IgD-negative memory B cell (primary cell): ENCODE data around the gene CNRIP1. TPM values are rescaled to one million over a fixed set of nuclear protein-coding genes. Genes with fewer than 3 reads are reported as not detected.

Experiments used
- H3K27ac Mint-ChIP-seq, 3 donors: one replicate each; pipeline ENCODE4 v1.8.0; 2020 to 2022; ENCODE audit warnings: mild to moderate bottlenecking in 3 of 3, mixed read lengths in 3 of 3, moderate library complexity in 1 of 3
- H3K27me3 Mint-ChIP-seq: one replicate; pipeline ENCODE4 v1.8.0; 2021; ENCODE audit warnings: mixed read lengths
- H3K36me3 Mint-ChIP-seq: one replicate; pipeline ENCODE4 v1.8.0; 2020; ENCODE audit warnings: mild to moderate bottlenecking, mixed read lengths
- H3K4me1 Mint-ChIP-seq, 3 donors: one replicate each; pipeline ENCODE4 v1.8.0; 2020 to 2022; ENCODE audit warnings: mixed read lengths in 3 of 3, mild to moderate bottlenecking in 1 of 3
- H3K4me3 Mint-ChIP-seq, 4 donors: one replicate each; pipeline ENCODE4 v1.8.0; 2020 to 2022; ENCODE audit warnings: mild to moderate bottlenecking in 4 of 4, mixed read lengths in 4 of 4, moderate library complexity in 3 of 4
- H3K9me3 Mint-ChIP-seq, 3 donors: one replicate each; pipeline ENCODE4 v1.8.0; 2020 to 2021; ENCODE audit warnings: mixed read lengths in 3 of 3, mild to moderate bottlenecking in 1 of 3
- polyA plus RNA-seq: library from polyadenylated mRNA; unstranded; fragments of 300-500 nt; fragmentation: Illumina TruSeq; gene quantifications from one replicate; pipeline ENCODE4 v1.2.3, GENCODE V29; 2021

Gene CNRIP1
- not detected for polyA plus RNA-seq

DNA sequence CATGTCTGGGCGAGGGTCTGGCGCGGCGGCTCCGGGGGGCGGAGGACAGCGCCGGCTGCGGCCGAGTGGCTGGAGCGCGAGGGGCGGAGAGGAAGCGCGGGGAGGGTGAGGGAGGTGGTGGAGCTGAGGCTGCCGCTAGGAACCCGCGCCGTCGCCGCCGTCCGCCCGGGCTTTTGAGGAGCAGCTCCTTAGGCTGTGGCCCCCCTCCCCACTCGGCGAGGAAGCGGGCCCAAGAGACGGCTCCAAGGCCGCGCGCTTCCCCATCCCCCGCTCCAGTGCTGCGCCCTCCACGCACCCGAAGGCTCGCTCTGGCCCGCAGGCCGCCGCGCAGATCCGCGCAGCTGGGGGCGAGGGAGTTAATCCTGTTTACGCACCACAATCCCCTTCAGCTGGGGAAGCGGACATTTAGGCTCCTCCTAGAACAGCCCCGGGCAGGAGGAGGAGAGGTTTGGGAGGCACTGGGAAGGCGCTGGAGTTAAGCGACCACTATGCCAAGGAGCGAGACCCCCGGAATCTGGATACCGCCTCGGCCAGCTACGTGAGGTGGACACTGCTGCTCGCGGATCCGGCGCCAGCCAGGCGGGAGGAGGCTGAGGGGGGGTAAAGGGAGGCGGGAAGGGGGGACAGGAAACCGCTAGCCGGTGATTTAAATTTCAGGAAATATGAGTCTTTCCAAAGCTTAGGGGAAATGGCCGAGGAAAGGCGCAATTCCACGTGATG is at the start of gene CNRIP1:
Gene CNRIP1, minus strand, starts transcription at position 552 of the 720 bp plus-strand sequence. Its CDS starts 549 bp downstream, at position 3.
- H3K27ac Mint-ChIP-seq = peak within 1 kb of the TSS in 2 of 3 donors; percentile 22 to 41
- peaks cover 5 to 8% (median 7%) of the 10 kb centered on the region in 3 donors for H3K4me1 Mint-ChIP-seq
- no peaks in the 10 kb centered on the region for H3K36me3 Mint-ChIP-seq
- no peaks in the 10 kb centered on the region for H3K9me3 Mint-ChIP-seq
- H3K27me3 Mint-ChIP-seq = peaks cover 23% of the 10 kb centered on the region
- H3K4me3 Mint-ChIP-seq = peak within 1 kb of the TSS; percentile 74 to 96 (median 87)

GRCh38 chr2:68369337-68369734 is 49.6 kb upstream of the CNRIP1 start:
- Mint-ChIP-seq H3K4me1 (peaks cover 53 to 62% (median 57%) of the 10 kb centered on the region in 3 donors), H3K9me3 (peaks cover 0 to 2% (median 0%) of the 10 kb centered on the region in 3 donors), H3K27me3 (no peaks in the 10 kb centered on the region), H3K27ac (peak overlapping the region; percentile 5 to 95 (median 41)), H3K36me3 (peaks cover 18% of the 10 kb centered on the region), H3K4me3 (peak overlapping the region in 2 of 4 donors; percentile 99 to 100)

- Mint-ChIP-seq H3K27ac (peak overlapping the region; percentile 76 to 95 (median 89)), H3K9me3 (peaks cover 0 to 2% (median 0%) of the 10 kb centered on the region in 3 donors), H3K27me3 (no peaks in the 10 kb centered on the region), H3K4me3 (peak overlapping the region; percentile 92 to 100 (median 98)), H3K36me3 (peaks cover 18% of the 10 kb centered on the region), H3K4me1 (peaks cover 54 to 62% (median 58%) of the 10 kb centered on the region in 3 donors)
These were observed 49.0 kb upstream of the CNRIP1 start for GRCh38 chr2:68368654-68369336.

DNA sequence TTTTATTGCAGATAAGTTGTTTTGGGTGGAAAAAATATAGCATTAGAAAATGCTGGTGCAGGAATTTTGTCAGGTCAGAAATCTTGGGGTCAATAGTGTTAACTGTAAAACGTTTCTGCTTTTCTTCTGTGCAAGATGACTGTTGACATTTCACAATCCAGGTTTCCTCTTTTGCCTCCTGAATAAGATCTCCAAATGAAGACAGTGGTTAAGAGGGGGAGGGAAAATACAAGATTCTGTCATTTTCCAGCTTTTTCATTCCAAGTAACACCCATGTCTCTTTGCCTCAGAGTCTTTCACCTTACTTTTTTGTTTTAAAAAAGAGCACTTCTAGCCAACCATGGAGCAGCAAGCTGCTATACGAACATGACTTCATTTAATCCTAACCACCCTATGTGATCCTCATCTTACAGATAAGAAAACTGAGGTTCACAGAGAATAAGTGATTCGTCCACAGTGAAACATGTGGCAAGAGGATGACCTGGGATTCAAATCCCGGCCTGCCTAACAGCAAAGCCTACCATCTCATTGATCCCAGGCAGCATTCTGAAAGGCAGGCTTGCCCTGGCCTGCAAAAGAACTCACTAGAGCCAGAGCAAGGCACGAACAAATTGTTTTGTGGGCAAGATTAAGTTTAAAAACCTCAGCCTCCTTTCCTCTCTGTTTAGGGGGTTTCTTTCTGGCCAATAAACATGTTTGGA is 48.4 kb upstream of the CNRIP1 start:
- H3K27ac Mint-ChIP-seq = peak overlapping the region; percentile 76 to 95 (median 89)
- H3K4me1 Mint-ChIP-seq = peaks cover 56 to 69% (median 63%) of the 10 kb centered on the region in 3 donors
- H3K27me3 Mint-ChIP-seq = no peaks in the 10 kb centered on the region
- H3K36me3 Mint-ChIP-seq = peaks cover 18% of the 10 kb centered on the region
- H3K4me3 Mint-ChIP-seq = peak overlapping the region; percentile 92 to 100 (median 98)
- peaks cover 0 to 2% (median 0%) of the 10 kb centered on the region in 3 donors for H3K9me3 Mint-ChIP-seq

- Mint-ChIP-seq H3K27ac (peak overlapping the region; percentile 94 to 96 (median 95)), H3K36me3 (peaks cover 9% of the 10 kb centered on the region)
These were observed 46.4 kb upstream of the CNRIP1 start for GRCh38 chr2:68366083-68366560.

DNA sequence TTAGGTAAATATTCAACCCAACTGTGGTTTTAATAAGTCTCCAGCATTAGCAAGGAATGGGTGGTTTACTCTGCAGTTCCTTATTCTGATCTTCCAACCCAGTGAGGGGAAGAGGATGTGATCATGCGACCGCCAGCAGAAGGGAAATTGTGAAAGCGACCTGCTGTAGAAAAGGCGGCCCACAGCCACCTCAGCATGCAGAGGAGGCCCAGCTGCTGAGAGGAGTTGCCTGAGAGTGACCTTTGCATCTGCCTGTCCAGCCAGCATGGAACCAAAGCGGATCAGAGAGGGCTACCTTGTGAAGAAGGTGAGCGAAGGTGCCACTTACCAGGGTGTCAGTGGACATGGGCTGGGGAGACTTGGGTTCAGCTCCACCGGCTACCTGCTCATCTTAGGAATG is 45.3 kb upstream of the CNRIP1 start, which contains the start of gene PLEK:
Gene PLEK, plus strand, starts transcription at position 196 of the 400 bp plus-strand sequence. Its CDS starts 70 bp downstream, at position 266.
- Mint-ChIP-seq H3K36me3 (peaks cover 7% of the 10 kb centered on the region), H3K27me3 (no peaks in the 10 kb centered on the region), H3K4me3 (peak within 1 kb of the TSS; percentile 96 to 100 (median 98)), H3K4me1 (peaks cover 54 to 57% (median 54%) of the 10 kb centered on the region in 3 donors), H3K27ac (peak within 1 kb of the TSS; percentile 94 to 96 (median 95)), H3K9me3 (peaks cover 0 to 2% (median 0%) of the 10 kb centered on the region in 3 donors)

More at GRCh38 chr2:68366083-68366560, 46.4 kb upstream of the CNRIP1 start:
- Mint-ChIP-seq H3K9me3 (peaks cover 0 to 2% (median 0%) of the 10 kb centered on the region in 3 donors), H3K27me3 (no peaks in the 10 kb centered on the region), H3K4me3 (peak overlapping the region; percentile 96 to 100 (median 98)), H3K4me1 (peaks cover 60 to 65% (median 62%) of the 10 kb centered on the region in 3 donors)

DNA sequence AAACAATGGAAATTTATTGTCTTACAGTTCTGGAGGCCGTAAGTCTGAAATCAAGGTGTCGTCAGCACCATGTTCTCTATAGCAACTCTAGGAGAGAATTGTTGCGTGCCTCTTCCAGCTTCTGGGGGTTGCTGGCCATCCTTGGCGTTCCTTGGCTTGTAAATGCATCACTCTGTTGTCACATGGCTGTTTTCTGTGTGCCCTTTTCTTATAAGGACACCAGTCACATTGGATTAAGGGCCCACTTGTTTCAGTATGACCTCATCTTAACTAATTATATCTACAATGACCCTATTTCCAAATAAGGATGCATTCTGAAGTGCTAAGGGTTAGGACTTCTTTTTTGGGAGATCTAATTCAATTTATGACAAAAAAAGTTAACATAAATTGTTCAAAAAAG is 44.0 kb upstream of the CNRIP1 start:
- H3K36me3 Mint-ChIP-seq = peaks cover 4% of the 10 kb centered on the region
- peak overlapping the region; percentile 96 to 100 (median 98) for H3K4me3 Mint-ChIP-seq
- H3K4me1 Mint-ChIP-seq = peaks cover 46 to 49% (median 47%) of the 10 kb centered on the region in 3 donors
- no peaks in the 10 kb centered on the region for H3K27me3 Mint-ChIP-seq
- peaks cover 0 to 1% (median 0%) of the 10 kb centered on the region in 3 donors for H3K9me3 Mint-ChIP-seq
- H3K27ac Mint-ChIP-seq = peak overlapping the region; percentile 94 to 96 (median 95)

DNA sequence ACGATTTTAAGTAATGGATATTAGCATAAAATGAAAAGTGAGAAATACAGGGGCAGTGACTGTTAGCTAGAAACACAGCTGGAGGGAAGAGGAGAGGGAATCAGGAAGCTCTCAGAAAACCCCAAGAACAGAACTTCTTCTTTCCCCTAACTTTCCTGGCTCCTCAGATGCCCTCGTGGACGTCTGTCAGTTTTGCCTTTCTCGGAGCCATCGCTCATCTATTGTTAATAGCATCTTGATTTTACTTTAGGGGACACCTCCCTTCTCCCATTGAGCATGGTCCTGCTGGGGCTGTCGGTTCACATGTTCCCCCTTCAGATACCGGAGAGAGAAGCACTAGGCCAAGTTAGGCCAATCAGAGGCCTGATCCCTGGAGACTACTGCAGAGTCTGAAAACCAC is 43.0 kb upstream of the CNRIP1 start:
- H3K36me3 Mint-ChIP-seq = peaks cover 4% of the 10 kb centered on the region

DNA sequence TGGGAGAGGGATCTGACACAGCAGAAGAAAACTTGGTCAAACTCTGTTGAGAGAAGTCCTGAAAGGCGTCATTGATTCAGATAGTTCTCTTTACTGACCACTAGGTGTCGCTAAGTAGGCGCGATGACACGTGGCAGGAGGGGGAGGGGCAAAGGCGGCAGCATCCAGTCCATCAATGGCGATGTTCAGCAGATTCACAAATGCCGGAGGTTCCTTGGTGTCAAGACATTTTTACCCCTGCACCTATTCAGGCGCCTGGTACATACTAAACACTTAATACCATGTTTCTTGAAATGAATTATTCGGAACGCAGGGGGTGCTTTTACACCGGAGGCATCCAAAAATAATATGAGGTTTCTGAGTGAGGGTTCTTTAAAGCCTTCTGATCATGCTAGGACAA is 42.3 kb upstream of the CNRIP1 start:
- H3K9me3 Mint-ChIP-seq = no peaks in the 10 kb centered on the region

More for the DNA sequence above, 43.0 kb upstream of the CNRIP1 start:
- Mint-ChIP-seq H3K9me3 (no peaks in the 10 kb centered on the region), H3K27ac (peak overlapping the region; percentile 94 to 97 (median 95)), H3K4me1 (peaks cover 42 to 46% (median 44%) of the 10 kb centered on the region in 3 donors), H3K27me3 (no peaks in the 10 kb centered on the region), H3K4me3 (peak overlapping the region; percentile 83 to 96 (median 86))

GRCh38 chr2:68359889-68360288 is 40.1 kb upstream of the CNRIP1 start:
- Mint-ChIP-seq H3K27ac (no peak overlapping the region), H3K9me3 (no peaks in the 10 kb centered on the region), H3K4me3 (no peak overlapping the region), H3K27me3 (no peaks in the 10 kb centered on the region), H3K36me3 (peaks cover under 1% of the 10 kb centered on the region), H3K4me1 (peaks cover 37 to 40% (median 39%) of the 10 kb centered on the region in 3 donors)

More for the DNA sequence above, 42.3 kb upstream of the CNRIP1 start:
- peaks cover 4% of the 10 kb centered on the region for H3K36me3 Mint-ChIP-seq
- H3K27ac Mint-ChIP-seq = peak overlapping the region; percentile 94 to 97 (median 95)
- H3K27me3 Mint-ChIP-seq = no peaks in the 10 kb centered on the region
- H3K4me3 Mint-ChIP-seq = peak overlapping the region; percentile 83 to 96 (median 86)
- peaks cover 36 to 45% (median 40%) of the 10 kb centered on the region in 3 donors for H3K4me1 Mint-ChIP-seq

GRCh38 chr2:68357605-68358337 is 38.0 kb upstream of the CNRIP1 start:
- H3K4me3 Mint-ChIP-seq = peak overlapping the region in 1 of 4 donors; percentile 21
- H3K36me3 Mint-ChIP-seq = no peaks in the 10 kb centered on the region
- H3K27ac Mint-ChIP-seq = peak overlapping the region in 1 of 3 donors; percentile 67
- no peaks in the 10 kb centered on the region for H3K9me3 Mint-ChIP-seq
- peaks cover 19 to 22% (median 22%) of the 10 kb centered on the region in 3 donors for H3K4me1 Mint-ChIP-seq
- H3K27me3 Mint-ChIP-seq = no peaks in the 10 kb centered on the region

GRCh38 chr2:68356599-68357239 is 37.0 kb upstream of the CNRIP1 start:
- Mint-ChIP-seq H3K27me3 (no peaks in the 10 kb centered on the region), H3K9me3 (no peaks in the 10 kb centered on the region), H3K36me3 (no peaks in the 10 kb centered on the region), H3K27ac (peak overlapping the region in 1 of 3 donors; percentile 27), H3K4me3 (no peak overlapping the region), H3K4me1 (peaks cover 11 to 12% (median 11%) of the 10 kb centered on the region in 3 donors)

DNA sequence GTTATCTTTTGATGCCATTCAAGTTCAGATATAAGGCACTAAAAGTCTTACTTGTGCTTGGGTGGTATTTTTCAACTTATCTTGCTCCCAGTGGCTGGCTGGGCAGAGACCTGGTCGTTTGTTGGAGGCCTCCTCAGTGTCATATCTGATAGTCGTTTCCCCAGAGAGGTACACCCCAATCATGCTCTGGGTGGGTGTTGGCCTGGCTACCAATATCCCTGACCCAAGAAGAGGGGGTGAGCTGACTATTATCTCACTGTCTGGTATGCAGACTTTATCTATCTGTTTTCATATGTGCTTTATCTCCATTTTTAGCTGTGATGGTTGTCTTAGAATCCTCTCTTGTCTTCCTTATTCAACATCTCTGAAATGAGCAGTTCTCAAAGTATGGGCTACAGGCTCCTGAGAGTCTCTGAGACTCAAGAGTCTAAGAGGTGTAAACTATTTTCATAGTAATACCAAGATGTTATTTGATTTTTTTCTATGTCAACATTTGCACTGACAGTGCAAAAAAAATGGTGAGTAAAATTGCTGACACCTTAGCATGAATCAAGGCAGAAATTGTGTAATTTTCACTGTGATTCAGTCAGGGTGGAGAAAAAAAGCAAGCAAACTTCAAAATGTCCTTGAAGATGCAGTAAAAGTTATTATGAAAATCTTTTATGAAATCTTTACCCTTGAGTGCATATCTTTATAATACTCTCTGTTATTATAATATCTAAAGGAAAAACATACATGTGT is 33.1 kb upstream of the CNRIP1 start:
- Mint-ChIP-seq H3K36me3 (peaks cover 3% of the 10 kb centered on the region), H3K4me3 (no peak overlapping the region), H3K9me3 (peaks cover 0 to 6% (median 0%) of the 10 kb centered on the region in 3 donors), H3K27ac (peak overlapping the region in 1 of 3 donors; percentile 25), H3K4me1 (peaks cover 5 to 7% (median 6%) of the 10 kb centered on the region in 3 donors), H3K27me3 (no peaks in the 10 kb centered on the region)
